Activated CD4-positive, CD25-positive, alpha-beta regulatory T cell treated with anti-CD3 and anti-CD28 coated beads, Interleukin-2, amount 50 U/mL, for 24 hours (primary cell): ENCODE measurements around the gene ELP1.
A peak's percentile ranks its signal among the peaks of the same experiment; 100 is the strongest.
"Not testable (repeated sequence)": the region's sequence is repeated elsewhere in the genome, so short reads cannot be mapped to it uniquely, and the experiment has no call there.

ENCODE experiments used
- ATAC-seq, 2 donors: fragments of 150-1000 bp; cut with Tn5 transposase; one replicate each; pipeline ENCODE4 v1.10.0; 2021; ENCODE audit warnings: mild to moderate bottlenecking in 1 of 2, moderate library complexity in 1 of 2

ELP1 gene

GRCh38 chr9:108933231-108933717, 650 bp downstream of the ELP1 start:
- no peak for ATAC-seq

DNA sequence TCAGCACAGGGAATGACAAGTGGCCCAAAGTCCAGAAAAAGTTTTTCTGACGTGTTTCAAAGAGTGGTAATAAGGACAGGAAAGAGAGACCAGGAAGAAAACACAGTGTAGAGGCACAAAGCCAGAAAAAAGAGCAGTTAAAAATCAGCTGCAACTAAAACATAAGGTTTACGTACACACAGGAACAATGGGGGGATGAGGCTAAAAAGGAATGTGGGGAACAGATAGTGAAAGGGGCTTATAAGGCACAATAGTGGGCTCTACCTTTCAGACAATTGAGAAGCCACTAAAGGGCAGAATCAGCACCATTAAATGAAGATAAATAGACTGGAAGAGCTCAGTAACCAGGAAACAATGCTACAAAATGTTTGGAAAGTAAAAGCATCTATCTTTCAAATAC, 5.5 kb downstream of the ELP1 start:
- no peak for ATAC-seq

DNA sequence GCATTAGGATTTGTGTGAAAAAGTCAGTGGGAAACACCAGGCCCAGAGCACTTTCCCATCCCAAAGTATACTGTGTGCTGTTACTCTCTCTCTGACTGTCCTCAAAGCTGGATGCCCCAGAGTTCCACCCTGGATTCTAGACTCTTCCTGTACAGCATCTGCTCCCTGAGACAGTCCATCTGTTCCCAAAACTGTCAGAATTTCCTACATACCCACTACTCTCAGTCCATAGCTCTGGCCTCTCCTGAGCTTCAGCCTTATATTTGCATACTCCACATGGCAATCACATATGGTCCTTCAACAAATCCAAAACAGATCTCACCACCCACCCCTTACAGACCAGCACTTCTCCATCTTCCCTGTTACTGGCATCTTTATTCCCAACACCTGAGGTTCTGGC, 9.5 kb downstream of the ELP1 start:
- ATAC-seq: no peak

DNA sequence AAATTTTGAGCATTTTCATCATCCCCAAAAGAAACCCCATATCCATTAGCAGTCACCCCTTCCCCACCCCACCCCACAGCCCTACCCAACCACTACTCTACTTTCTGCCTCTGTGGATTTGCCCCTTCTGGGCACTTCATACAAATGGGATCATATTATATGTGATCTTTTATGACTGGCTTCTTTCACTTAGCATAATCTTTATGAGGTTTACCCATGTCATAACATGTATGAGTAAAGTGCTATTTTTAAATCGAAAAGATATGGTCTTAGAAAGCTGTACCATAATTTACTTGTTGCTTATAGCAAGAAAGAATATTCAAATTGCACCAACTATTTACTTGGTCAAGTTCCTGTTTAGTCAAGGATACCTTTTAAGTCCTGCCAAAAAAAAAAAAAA, 12.7 kb downstream of the ELP1 start:
- peak in 1 of 2 donors; percentile 45 for ATAC-seq

DNA sequence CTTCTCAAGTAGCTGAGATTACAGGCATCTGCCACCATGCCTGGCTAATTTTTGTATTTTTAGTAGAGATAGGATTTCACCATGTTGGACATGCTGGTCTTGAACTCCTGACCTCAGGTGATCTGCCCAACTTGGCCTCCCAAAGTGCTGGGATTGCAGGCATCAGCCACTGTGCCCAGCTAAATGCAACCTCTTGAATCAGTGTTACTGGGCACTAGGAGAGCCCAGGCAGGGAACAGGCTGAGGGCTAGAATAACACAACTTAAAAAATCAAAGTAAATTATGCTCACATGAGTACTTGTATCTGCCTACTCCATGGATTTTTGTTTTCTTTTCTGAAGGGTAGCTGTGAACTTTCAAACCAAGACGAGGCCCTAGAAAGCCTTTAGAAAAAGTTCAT, 13.5 kb downstream of the ELP1 start:
- ATAC-seq: not testable (repeated sequence)

DNA sequence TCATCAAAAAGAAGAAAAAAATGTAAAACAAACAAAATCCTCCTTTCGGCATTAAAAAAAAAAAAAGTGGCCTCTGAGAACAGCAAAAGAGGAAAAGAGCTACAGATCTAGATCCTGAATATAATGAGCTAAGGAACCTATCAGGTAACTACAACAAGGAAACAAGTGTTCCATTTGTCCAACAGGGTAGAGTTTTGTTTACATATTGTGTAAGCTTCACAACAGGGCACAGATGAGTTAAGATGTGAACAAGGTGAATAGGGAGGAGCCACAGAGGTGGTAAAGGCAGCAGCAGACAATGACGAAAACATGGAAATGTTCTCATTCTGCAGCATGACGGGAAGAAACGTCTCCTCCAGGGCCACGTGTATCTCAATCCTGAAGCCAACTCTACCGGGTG, 14.4 kb downstream of the ELP1 start:
- ATAC-seq: no peak

DNA sequence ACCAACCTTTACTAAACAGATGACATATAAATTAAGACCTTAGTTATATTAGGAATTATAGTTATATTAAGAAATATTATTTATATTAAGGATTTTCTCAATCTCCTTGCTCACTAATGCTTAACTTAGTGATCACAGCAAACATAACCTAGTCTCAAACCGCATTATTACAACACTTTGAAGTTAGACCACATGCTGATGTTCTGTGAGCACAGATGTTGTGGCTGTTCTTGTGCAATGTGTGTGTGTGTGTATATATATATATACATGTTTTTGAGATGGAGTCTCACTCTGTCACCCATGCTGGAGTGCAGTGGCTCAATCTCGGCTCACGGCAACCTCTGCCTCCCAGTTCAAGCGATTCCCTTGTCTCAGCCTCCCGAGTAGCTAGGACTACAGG, 20.5 kb downstream of the ELP1 start:
- ATAC-seq: no peak

- ATAC-seq: no peak
Observed at GRCh38 chr9:108911820-108912219, 22.1 kb downstream of the ELP1 start.

GRCh38 chr9:108910914-108911313, 23.0 kb downstream of the ELP1 start:
- no peak for ATAC-seq

DNA sequence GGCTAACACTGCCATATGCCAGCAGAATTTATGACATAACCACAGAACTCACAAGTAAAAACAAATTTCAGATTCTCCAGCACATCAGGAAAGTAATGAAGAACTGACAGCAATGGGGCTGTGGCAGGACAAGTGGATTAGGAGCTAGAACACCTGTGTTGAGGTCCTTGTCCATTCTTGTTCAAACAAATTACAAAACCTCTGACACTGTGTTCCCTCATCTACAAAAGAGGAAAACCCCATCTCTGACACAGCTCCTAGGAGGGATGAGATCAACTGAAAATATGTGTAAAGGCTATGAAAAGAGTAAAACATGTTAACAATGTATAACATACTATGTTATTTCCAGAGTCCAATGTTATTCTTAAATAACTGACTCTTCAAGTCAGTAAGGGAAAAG, 23.5 kb downstream of the ELP1 start:
- ATAC-seq: no peak

GRCh38 chr9:108905494-108905893, 28.4 kb downstream of the ELP1 start:
- ATAC-seq: no peak

DNA sequence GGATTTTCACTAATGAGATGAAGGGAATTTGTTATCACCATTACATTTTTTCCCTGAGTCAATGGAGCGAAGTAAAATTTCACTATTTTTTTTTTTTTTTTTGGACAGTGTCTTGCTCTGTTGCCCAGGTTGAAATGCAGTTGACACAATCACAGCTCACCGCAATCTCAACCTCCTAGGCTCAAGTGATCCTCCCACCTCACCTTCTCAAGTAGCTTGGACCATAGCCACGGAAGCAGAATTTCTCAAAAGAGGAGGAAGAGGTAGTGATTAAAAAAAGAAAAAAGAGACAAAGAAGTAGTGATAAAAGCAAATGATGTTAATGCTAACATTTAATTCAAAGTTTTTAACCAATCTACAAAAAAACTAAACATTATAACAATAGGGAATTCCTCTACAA, 29.8 kb downstream of the ELP1 start:
- ATAC-seq: no peak

DNA sequence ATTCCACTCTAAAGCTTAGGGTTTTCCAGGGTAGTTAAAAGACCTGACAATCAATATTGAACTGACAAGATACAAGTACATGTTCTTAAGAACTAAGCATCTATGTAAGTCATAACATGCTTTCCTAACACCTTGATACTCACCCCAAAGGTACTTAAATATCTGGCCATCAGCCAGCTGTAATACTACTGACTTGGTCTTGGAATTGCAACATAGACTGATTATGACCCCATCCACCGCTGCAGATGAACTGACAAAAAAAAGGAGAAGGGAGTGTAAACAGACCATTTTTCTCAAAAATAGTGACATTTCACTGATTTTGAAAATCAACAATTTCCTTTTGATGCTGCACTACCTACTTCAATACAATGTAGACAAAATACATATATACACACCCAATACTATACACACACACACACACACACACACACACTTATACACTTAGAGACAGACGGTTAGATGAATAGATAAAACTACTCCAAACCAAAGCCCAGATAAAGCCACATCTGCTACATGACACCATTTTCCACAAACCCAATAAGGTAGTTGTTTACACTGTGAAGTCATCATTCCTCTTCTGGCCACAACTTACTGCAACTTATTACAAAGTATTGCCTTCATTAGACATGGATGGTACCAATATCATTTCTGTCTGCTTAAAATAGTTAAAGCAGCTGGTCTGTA, 30.4 kb downstream of the ELP1 start:
- no peak for ATAC-seq

- no peak for ATAC-seq
Observed at GRCh38 chr9:108900176-108900575, 33.7 kb downstream of the ELP1 start.

GRCh38 chr9:108899023-108899695, 34.8 kb downstream of the ELP1 start:
- ATAC-seq: not testable (repeated sequence)

GRCh38 chr9:108897324-108898096, 36.4 kb downstream of the ELP1 start:
- ATAC-seq: no peak

DNA sequence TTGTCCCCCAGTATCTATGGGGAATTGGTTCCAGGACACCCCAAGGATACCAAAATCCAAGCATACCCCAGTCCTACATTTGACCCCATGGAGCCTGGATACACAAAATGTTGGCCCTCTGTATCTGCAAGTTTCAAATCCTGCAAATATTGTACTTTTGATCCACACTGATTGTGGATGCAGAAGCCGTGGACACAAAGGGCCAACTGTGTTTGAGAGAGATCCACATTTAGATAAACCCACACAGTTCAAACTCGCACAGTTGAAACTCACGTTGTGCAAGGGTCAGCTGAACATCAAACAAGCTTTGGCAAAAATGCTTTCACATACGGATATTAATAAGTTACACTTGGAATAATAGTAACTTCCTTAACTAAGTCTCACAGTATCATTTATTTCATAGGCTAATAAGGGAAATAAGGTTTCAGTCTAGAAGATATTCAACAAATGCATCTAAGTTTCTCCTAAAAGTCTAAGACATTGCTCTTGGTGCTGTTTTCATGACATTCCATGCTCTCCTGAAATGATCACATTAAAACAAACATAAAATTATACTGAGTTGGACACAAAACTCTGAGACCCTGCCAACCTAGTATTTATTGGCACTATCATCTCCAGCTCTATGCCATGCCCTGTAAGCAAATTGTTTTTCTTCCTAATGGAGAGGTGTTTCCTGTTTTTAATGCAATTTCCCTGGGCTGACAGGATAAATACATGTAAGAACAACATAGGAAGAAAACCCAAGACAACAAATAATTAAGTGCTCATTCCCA, 39.5 kb downstream of the ELP1 start:
- no peak for ATAC-seq

GRCh38 chr9:108889649-108890067, 44.3 kb downstream of the ELP1 start:
- no peak for ATAC-seq

DNA sequence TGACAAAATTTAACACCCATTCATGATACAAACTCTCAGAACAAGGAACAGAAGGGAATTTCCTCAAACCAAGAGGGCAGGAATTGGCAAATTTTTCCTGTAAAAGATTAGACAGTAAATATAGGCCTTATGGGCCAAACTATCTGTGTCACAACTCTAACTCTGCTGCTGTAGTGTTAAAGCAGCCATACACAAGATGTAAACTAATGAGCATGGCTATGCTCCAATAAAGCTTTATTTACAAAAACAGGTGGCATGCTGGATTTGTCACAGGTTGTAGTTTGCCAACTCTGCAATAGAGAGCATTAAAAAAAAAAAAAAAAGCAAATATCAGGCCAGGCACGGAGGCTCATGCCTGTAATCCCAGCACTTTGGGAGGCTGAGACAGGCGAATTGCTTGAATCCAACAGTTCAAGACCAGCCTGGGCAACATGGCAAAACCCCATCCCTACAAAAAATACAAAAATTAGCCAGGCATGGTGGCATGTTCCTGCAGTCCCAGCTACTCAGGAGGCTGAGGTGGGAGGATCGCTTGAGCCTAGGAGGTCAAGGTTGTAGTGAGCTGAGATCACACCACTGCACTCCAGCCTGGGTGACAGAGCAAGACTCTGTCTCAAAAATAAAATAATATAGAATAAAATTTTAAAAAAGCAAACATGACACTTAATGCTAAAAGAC, 47.2 kb downstream of the ELP1 start:
- ATAC-seq: not testable (repeated sequence)

- peak; percentile 95 to 97 for ATAC-seq
Observed at GRCh38 chr9:108885643-108886348, 48.1 kb downstream of the ELP1 start.

DNA sequence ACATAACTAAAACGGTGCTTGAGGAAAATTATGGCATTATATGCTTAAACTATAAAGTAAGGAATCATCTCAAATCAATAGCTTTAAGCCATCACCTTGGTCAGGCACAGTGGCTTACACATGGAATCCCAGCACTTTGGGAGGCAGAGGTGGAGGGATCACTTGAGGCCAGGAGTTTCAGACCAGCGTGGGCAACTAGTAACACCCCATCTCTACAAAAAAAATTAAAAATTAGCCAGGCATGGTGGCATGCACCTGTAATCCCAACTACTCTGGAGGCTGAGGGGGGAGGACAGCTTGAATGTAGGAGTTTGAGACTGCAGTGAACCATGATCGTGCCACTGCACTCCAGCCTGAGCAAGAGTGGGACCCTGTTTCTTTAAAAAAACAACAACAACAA, 49.2 kb downstream of the ELP1 start:
- no peak for ATAC-seq

GRCh38 chr9:108883085-108883484, 50.8 kb downstream of the ELP1 start:
- ATAC-seq: no peak
